Eye (tissue), 1 donor: ENCODE results near the gene EFHC1.

Experiments
- DNase-seq: peaks from one replicate; pipeline ENCODE4 v3.0.0-alpha.2; 2015

The EFHC1 gene

GRCh38 chr6:52543729-52544601 is 123.8 kb downstream of the EFHC1 start:
- DNase-seq, result no peak

- DNase-seq, result no peak
Observed at GRCh38 chr6:52544602-52545405, 124.7 kb downstream of the EFHC1 start.

GRCh38 chr6:52545406-52546119 is 125.4 kb downstream of the EFHC1 start:
- no peak for DNase-seq

DNA sequence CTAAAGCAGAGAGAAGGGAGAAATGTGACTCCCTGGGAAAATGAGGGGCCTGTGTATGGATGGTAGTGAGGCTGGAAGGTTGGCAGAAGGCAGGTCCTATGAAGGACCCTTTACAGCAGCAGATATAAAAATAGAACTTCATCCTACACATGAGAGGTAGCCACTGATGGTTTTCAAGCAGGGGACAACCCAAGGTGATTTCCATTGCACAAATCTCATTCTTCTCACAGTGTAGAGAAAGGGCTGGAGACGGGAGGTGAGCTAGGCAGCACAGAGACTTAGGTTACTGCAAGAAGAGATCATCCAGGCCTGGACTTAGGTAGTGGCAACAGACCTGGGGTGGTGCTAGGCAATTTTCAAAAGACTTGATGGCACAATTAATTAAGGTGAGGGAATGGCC is 126.0 kb downstream of the EFHC1 start:
- no peak for DNase-seq

DNA sequence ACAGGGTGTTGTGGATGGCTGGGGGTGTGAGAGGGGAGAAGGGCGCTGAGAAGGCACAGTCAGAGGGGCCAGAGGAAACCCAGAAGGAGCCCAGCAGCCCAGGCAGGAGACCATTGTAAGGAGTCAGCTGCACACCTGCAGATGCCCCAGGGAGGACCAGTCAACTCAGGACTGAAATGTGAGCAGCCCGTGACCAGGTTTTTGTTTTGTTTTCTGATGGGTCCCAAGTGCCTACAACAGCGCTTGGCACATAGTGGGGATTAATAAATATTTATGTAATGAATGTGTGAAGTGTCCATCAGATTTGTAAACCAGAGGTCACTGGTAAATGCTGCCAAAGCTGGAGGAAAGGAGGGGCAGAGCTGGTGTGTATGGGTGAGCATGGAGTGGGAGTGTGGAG is 126.5 kb downstream of the EFHC1 start:
- DNase-seq, result no peak

- no peak for DNase-seq
Observed at GRCh38 chr6:52547647-52548352, 127.7 kb downstream of the EFHC1 start.

DNA sequence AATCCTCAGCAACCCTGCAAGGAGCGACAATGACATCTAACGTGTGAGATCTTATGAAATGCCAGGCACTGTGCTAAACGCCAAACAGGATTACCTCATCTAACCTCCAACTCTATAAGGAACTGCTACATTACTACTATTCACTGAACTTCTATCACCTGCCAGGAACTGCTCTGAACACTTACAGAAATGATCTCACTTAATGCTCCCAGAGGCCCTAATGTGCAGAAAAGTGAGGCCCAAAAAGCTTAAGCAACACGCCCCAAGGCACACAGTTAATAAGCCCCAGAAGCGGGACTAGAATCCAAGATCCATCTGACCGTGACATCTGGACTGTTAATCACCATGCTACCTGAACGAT is 128.2 kb downstream of the EFHC1 start:
- DNase-seq, result no peak

- DNase-seq, result no peak
Observed at GRCh38 chr6:52548999-52549398, 128.9 kb downstream of the EFHC1 start.

- no peak for DNase-seq
Observed at GRCh38 chr6:52549428-52549827, 129.3 kb downstream of the EFHC1 start.

- no peak for DNase-seq
Observed at GRCh38 chr6:52550014-52550575, 130.0 kb downstream of the EFHC1 start.

GRCh38 chr6:52550870-52551269 is 130.7 kb downstream of the EFHC1 start:
- DNase-seq, result no peak

GRCh38 chr6:52551483-52552277 is 131.5 kb downstream of the EFHC1 start:
- DNase-seq, result peak; percentile 84

DNA sequence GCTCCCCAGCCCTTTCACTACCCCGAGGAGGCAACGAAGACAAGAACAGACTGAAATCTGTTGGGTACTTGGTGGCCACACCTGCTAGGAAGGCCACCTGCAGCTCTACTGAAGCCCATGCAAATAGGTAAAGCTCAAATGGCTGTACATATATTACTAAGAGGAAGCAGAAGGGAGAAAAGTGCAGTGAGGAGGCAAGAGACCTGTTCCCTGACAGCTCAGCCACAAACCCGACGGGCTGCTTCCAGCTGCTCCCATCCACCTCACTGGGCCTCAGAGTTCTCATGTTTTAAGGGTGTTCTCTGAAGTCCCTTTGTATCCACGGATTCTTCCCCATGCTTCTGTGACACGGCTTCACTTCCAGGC is 132.1 kb downstream of the EFHC1 start:
- DNase-seq, result no peak

DNA sequence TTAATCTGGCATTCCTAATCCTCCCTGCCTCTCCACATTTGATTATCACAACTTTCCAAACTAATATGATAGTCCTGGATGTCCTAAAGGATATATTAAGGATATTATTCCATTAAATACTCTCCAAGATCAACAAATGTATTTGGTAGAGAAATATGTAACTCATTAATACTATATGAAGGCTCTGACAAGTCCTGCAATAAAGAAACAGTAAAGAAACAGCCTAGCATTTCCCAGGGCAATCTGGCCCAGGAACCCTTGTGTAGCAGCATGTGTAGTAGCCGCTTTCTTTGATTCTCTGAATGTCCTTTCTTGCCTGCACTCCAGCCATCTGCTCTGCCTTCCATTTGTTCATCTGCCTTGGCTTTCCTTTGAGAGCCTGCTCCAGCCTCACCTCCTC is 133.0 kb downstream of the EFHC1 start:
- DNase-seq, result no peak

DNA sequence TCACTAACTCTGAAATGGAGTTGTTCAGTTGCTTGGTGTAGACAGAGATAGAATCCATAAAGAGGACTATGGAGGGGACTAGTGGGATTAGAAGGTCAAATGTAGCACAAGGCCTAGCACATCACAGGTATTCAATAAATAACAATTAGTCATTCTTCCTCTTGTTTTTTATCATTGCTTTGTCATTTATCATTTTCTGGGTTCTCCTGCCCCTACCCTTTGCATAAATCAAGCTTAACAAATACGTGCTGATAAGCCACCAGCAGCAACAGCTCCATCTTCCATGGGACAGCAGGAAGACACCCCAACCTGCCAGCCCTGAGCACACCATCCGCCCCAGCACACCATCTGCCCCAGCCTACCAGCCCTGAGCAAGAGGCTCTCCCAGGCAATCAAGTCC is 133.6 kb downstream of the EFHC1 start:
- DNase-seq, result no peak

DNA sequence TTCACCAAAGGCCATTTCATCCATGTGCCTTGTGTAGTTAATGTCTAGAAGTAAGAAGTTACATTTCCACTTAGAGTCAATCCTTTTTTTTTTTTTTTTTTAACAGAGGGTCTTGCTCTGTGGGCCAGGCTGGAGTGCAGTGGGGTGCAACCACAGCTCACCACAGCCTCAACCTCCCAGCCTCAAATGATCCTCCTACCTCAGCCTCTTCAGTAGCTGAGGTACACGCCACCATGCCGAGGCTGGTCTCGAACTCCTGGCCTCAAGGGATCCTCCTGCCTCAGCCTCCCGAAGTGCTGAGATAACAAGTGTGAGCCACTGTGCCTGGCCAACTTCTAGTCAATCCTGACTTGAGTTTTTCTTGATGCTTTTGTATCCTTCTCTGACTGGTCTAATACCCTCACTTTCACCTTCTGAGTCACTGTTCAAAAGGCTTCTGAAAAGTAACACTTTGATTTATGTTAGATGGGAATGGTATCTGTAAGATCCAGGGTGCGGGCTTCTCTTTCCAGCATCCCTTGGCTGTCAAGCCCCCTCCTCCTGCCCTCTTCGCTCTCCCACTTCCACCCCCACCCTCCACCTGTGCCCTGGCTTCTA is 134.6 kb downstream of the EFHC1 start:
- no peak for DNase-seq

GRCh38 chr6:52555518-52556233 is 135.5 kb downstream of the EFHC1 start:
- DNase-seq, result no peak

- no peak for DNase-seq
Observed at GRCh38 chr6:52557389-52558265, 137.5 kb downstream of the EFHC1 start.

DNA sequence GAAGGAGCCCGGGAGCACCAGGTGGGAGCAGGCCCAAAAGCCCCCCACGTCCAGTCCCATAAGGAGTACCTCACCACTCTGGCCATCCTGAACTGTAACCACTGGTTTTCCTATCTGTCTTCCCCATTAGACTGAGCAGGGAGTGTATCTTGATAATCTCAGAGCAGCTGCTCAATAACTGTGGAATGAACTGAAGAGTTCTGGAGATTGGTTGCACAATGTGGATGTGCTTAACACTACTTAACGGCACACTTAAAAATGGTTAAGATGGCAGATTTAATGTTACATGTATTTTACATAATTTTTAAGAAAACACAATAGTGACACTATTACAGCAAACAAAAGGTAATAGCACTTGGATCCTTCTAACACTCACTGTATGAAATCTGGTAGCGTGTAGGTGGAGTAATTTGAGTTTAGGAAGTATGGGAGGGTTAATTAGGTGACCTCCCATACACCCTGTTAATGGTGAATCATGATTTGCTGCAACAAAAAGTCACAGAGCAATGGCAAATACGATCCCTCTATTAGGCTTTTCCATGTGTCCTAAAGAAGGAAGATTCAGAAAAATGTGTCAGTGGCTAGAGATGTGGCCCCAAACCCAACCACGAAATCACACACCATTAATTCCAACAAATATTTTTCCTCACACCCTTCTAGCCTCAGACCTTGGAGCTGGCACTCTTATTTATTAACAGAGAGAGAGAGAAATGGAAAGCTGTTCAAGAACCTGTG is 138.3 kb downstream of the EFHC1 start:
- no peak for DNase-seq
